Stimulated activated CD4-positive, alpha-beta T cell treated with anti-CD3 and anti-CD28 coated beads, Interleukin-2, amount 100 ng/mL, for 4 hours (primary cell): Measurements from ENCODE around the gene VTI1B.

Experiments
- DNase-seq: peaks from one replicate; pipeline ENCODE4 v3.0.0-alpha.2; 2020; ENCODE audit warnings: low read depth

Gene VTI1B

GRCh38 chr14:67675219-67675582 lies 769 bp upstream of the VTI1B start:
- DNase-seq = no peak

- peak; percentile 33 for DNase-seq
Observed at GRCh38 chr14:67674139-67674479, 323 bp downstream of the VTI1B start.

GRCh38 chr14:67673451-67673850 lies 981 bp downstream of the VTI1B start:
- no peak for DNase-seq

- no peak for DNase-seq
Observed at GRCh38 chr14:67668559-67668958, 5.9 kb downstream of the VTI1B start.

GRCh38 chr14:67666750-67667449 lies 7.5 kb downstream of the VTI1B start:
- DNase-seq = peak; percentile 5

- no peak for DNase-seq
Observed at GRCh38 chr14:67665868-67666267, 8.6 kb downstream of the VTI1B start.

- no peak for DNase-seq
Observed at GRCh38 chr14:67663633-67664032, 10.8 kb downstream of the VTI1B start.

GRCh38 chr14:67653651-67654280 lies 20.7 kb downstream of the VTI1B start:
- DNase-seq = no peak

GRCh38 chr14:67652189-67652588 lies 22.2 kb downstream of the VTI1B start:
- no peak for DNase-seq

- DNase-seq = no peak
Observed at GRCh38 chr14:67650694-67651093, 23.7 kb downstream of the VTI1B start.

- no peak for DNase-seq
Observed at GRCh38 chr14:67650151-67650550, 24.3 kb downstream of the VTI1B start.

GRCh38 chr14:67646131-67646530 lies 28.3 kb downstream of the VTI1B start:
- DNase-seq = no peak

GRCh38 chr14:67645414-67645813 lies 29.0 kb downstream of the VTI1B start:
- no peak for DNase-seq

GRCh38 chr14:67644428-67644827 lies 30.0 kb downstream of the VTI1B start:
- DNase-seq = no peak

GRCh38 chr14:67643713-67644112 lies 30.7 kb downstream of the VTI1B start:
- DNase-seq = no peak

GRCh38 chr14:67641902-67642749 lies 32.3 kb downstream of the VTI1B start:
- no peak for DNase-seq

GRCh38 chr14:67641480-67641879 lies 33.0 kb downstream of the VTI1B start:
- no peak for DNase-seq

GRCh38 chr14:67638642-67639041 lies 35.8 kb downstream of the VTI1B start:
- DNase-seq = no peak

GRCh38 chr14:67636361-67636919 lies 38.0 kb downstream of the VTI1B start:
- DNase-seq = no peak

- DNase-seq = no peak
Observed at GRCh38 chr14:67633451-67634147, 40.8 kb downstream of the VTI1B start.

GRCh38 chr14:67630938-67631337 lies 43.5 kb downstream of the VTI1B start:
- DNase-seq = no peak

- no peak for DNase-seq
Observed at GRCh38 chr14:67630186-67630585, 44.2 kb downstream of the VTI1B start.
